Immature natural killer cell (primary cell): ENCODE measurements around the gene SNX25. TPM values are rescaled to one million over a fixed set of nuclear protein-coding genes. Genes with fewer than 3 reads are reported as not detected.

ENCODE experiments used
- DNase-seq, 3 donors: peaks; one replicate each; pipeline ENCODE4 v3.0.0; 2022; ENCODE audit warnings: mixed read lengths in 1 of 3
- H3K27ac Mint-ChIP-seq, 6 donors: one replicate each; pipeline ENCODE4 v1.8.0; 2020; ENCODE audit warnings: mixed read lengths in 6 of 6, mild to moderate bottlenecking in 5 of 6, inconsistent platforms in 4 of 6, moderate library complexity in 3 of 6
- H3K27me3 Mint-ChIP-seq, 3 donors: one replicate each; pipeline ENCODE4 v1.8.0; 2020 to 2021; ENCODE audit warnings: low read depth in 3 of 3, mild to moderate bottlenecking in 3 of 3, mixed read lengths in 3 of 3, moderate library complexity in 3 of 3, inconsistent platforms in 1 of 3
- H3K36me3 Mint-ChIP-seq, 3 donors: one replicate each; pipeline ENCODE4 v1.8.0; 2020; ENCODE audit warnings: mixed read lengths in 3 of 3, inconsistent platforms in 2 of 3, mild to moderate bottlenecking in 2 of 3
- H3K4me1 Mint-ChIP-seq, 2 donors: one replicate each; pipeline ENCODE4 v1.8.0; 2020; ENCODE audit warnings: inconsistent platforms in 2 of 2, mild to moderate bottlenecking in 2 of 2, mixed read lengths in 2 of 2, moderate library complexity in 1 of 2
- H3K4me3 Mint-ChIP-seq, 5 donors: one replicate each; pipeline ENCODE4 v1.8.0; 2020; ENCODE audit warnings: mild to moderate bottlenecking in 5 of 5, mixed read lengths in 5 of 5, inconsistent platforms in 3 of 5, moderate library complexity in 3 of 5
- H3K9me3 Mint-ChIP-seq, 6 donors: one replicate each; pipeline ENCODE4 v1.8.0; 2020; ENCODE audit warnings: mild to moderate bottlenecking in 6 of 6, mixed read lengths in 6 of 6, inconsistent platforms in 4 of 6, moderate library complexity in 3 of 6
- polyA plus RNA-seq, 3 donors: library from polyadenylated mRNA; unstranded; fragments of 300-500 nt; fragmentation: Illumina TruSeq; gene quantifications; one replicate each; pipeline ENCODE4 v1.2.3, GENCODE V29; 2021

SNX25 gene
- polyA plus RNA-seq, 3 donors from 2014 or later = 1.9 to 5.2 (median 3.3) TPM

DNA sequence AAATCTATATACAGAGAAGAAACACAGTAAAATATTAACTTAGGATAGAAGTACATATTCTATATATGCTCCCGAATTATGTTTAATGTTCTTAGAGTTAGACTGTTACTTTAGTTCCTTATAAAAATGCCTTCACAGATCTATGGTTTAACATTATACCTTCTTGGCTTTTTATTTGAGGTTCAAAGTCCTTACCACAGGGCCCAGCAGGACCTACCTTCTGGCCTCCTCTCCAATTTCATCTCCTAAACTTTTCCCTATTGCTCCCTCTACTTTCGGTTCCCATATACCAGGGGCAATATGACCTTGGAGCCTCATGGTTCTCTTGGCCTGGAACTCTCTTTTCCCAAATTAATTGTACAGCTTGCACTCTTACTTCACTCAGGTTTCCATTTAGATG, 199.0 kb downstream of the SNX25 start:
- no peak overlapping the region for H3K27ac Mint-ChIP-seq
- H3K9me3 Mint-ChIP-seq = no peaks in the 10 kb centered on the region
- H3K27me3 Mint-ChIP-seq = no peaks in the 10 kb centered on the region
- no peak overlapping the region for H3K4me3 Mint-ChIP-seq
- H3K4me1 Mint-ChIP-seq = no peaks in the 10 kb centered on the region
- DNase-seq = no peak
- peaks cover 13 to 40% (median 29%) of the 10 kb centered on the region in 3 donors for H3K36me3 Mint-ChIP-seq

DNA sequence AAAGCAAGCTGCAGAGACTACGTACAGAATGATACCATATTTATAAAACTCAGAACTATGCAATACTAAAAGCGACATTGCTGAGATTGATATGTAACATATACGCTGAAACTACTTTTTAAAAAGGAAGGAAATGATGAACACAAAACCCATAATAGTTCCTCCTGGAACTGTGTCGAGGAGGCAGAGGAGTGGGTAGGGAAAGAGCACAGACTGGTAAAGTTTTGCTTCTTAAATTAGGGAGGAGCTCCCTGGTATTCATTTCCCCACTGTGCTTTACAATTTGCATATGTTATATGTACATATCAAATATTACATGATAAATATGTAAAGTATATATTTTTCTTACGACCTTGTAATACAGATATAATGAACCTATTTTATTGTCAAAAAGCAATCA, 202.5 kb downstream of the SNX25 start:
- Mint-ChIP-seq H3K36me3 (peaks cover 13 to 41% (median 26%) of the 10 kb centered on the region in 3 donors), H3K27me3 (no peaks in the 10 kb centered on the region), H3K4me1 (no peaks in the 10 kb centered on the region), H3K27ac (no peak overlapping the region), H3K9me3 (no peaks in the 10 kb centered on the region), H3K4me3 (no peak overlapping the region)
- no peak for DNase-seq

GRCh38 chr4:185412412-185412811, 203.0 kb downstream of the SNX25 start:
- Mint-ChIP-seq H3K36me3 (peaks cover 15 to 46% (median 30%) of the 10 kb centered on the region in 3 donors), H3K4me3 (no peak overlapping the region), H3K27me3 (peaks cover 0 to 2% (median 0%) of the 10 kb centered on the region in 3 donors), H3K9me3 (no peaks in the 10 kb centered on the region), H3K27ac (no peak overlapping the region), H3K4me1 (no peaks in the 10 kb centered on the region)
- no peak for DNase-seq

Other genes with a start within 250 kb of the SNX25 start
- not detected for gene HELT, start 191.1 kb upstream of the SNX25 start, polyA plus RNA-seq
- 10 to 100 TPM; 17.9 to 21.9 (median 18.9) TPM for gene SLC25A4, start 66.3 kb upstream of the SNX25 start, polyA plus RNA-seq
- gene CFAP97, start 5.6 kb upstream of the SNX25 start, polyA plus RNA-seq = 10 to 100 TPM; 65.3 to 95.5 (median 78.9) TPM
- gene LRP2BP, start 186.3 kb downstream of the SNX25 start, polyA plus RNA-seq = under 1 TPM in 2 of 3 donors, not detected in 1; 0.17 to 0.36 TPM
- gene ANKRD37, start 187.2 kb downstream of the SNX25 start, polyA plus RNA-seq = 10 to 100 TPM in 1 of 3 donors, 1 to 10 TPM in 2; 7.1 to 10.0 (median 8.4) TPM
- gene UFSP2, start 216.4 kb downstream of the SNX25 start, polyA plus RNA-seq = 10 to 100 TPM; 24.9 to 54.2 (median 31.9) TPM